Germinal center (tissue), 1 donor: ENCODE results near the gene MPP2.
"Not testable (repeated sequence)": the region's sequence is repeated elsewhere in the genome, so short reads cannot be mapped to it uniquely, and the experiment has no call there.

Experiments used
- DNase-seq: peaks from one replicate; pipeline ENCODE4 v3.0.0; 2012; ENCODE audit warnings: mixed read lengths, low spot score

The MPP2 gene, protein sequence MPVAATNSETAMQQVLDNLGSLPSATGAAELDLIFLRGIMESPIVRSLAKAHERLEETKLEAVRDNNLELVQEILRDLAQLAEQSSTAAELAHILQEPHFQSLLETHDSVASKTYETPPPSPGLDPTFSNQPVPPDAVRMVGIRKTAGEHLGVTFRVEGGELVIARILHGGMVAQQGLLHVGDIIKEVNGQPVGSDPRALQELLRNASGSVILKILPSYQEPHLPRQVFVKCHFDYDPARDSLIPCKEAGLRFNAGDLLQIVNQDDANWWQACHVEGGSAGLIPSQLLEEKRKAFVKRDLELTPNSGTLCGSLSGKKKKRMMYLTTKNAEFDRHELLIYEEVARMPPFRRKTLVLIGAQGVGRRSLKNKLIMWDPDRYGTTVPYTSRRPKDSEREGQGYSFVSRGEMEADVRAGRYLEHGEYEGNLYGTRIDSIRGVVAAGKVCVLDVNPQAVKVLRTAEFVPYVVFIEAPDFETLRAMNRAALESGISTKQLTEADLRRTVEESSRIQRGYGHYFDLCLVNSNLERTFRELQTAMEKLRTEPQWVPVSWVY

DNA sequence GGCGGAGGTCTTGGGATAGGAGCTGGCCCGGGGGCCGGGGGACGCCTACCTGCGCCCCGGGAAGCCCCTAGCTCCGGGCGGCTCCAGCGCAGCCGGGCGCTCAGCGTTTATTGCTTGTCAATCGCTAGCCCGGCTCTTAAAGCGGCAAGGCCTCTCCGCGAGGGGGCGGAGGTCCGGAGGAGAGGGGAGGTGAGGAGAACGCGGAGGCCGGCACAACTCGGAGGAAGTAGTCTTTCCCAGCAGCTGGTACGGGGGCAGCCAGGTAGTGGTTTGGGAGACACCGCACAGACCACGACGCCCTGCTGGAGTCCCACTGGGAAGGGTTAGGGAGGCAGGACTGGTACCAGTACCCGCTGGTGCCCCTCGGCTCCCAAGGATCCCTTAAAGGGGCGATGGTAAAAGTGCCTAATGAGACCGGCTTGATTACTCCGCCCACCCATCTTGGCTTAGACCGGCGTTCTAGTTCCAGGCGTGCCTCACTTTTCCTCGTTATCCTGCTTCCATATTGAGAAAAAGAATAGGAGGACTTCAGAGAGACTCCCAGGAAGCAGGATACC, at the start of gene MPP2:
TSS of gene MPP2 (minus strand) at position 112 of the 557 bp plus-strand sequence. CDS start 3,076 bp downstream, outside the sequence.
- peak; percentile 73 for DNase-seq

DNA sequence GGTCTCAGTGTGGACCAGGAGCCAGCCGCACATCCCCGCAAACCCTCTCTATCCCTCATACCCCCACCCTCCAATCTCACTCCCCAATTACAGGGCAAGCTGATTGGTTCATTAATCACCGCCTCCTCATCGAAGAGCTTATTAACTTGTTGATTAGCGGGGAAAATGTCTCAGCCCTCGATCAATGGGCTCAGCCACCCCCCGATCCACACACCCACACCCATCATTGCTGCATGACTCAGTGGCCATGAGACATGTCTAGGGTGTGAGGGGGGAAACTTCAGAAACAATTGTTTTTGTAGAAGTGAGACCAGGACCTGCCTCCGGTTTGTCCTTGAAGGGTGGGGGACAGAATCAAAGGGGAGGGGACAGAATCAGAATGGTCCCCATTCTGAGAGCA, 48.9 kb upstream of the MPP2 start:
- DNase-seq, result no peak

DNA sequence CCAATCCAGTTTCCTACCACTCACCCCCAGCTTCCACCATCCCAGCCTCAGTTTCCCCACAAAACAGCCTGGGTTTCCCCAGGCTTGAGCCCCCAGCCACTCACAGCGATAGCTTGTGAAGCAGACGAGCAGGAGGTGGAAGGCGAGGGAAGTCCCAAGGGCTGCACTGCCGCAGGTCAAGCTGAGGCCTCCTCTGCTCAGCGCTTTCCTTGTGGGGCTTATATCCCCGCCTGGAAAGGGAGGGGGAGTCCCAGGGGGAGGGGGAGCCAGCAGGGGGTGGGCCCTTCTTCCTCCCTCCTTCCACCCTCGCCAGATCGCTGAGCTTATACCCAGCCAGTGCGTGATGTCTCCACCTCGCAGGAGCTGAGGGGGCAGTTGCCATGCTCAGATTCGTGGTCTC, 46.4 kb upstream of the MPP2 start, which contains the start of gene PYY:
TSS of gene PYY (minus strand) at position 195 of the 400 bp plus-strand sequence. CDS start 457 bp downstream, outside the sequence.
- no peak for DNase-seq

DNA sequence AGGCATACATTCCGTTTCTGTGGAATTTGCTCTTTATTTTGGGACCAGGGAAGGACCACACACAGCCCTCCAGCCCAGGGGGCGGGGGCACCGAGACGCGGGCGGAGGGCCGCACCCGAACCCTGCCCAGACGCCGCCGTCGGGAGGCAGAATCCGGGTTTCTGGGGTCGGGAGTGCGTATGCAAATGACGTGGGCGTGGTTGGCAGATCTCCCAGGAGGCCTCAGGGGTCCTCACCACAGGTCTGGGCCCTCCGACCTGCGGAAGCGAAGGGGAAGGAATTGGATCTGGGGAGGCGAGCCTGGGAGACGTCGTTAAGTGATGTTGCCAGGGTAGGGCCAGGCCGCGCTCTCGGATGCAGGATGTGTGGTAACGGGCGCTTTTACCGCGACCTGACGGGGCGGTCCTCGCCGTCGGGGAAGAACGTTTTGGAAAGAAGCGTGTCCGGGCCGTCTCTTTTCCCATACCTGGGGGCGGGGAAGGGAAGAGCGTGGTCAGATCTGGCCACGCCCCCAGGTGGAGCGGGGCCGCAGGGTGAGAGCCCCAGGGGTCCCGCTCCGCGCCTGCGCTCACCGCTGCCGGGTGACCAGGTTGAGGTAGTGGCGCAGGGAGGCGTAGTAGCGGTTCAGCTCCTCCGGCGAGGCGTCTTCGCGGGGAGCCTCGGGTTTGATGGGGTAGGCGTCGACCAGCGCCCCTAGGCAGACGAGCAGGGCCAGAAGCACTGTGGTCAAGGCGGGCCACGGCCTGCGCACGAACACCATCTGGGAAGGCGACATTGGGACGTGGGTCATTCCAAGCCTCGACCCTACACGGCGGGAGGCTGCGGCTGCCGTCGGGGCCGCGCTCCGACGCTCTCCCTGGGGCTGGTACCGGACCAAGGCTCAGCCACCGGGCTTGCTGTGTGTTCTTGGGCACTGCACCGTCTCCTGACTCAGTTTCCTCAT, 45.7 kb upstream of the MPP2 start:
- peak; percentile 17 for DNase-seq

DNA sequence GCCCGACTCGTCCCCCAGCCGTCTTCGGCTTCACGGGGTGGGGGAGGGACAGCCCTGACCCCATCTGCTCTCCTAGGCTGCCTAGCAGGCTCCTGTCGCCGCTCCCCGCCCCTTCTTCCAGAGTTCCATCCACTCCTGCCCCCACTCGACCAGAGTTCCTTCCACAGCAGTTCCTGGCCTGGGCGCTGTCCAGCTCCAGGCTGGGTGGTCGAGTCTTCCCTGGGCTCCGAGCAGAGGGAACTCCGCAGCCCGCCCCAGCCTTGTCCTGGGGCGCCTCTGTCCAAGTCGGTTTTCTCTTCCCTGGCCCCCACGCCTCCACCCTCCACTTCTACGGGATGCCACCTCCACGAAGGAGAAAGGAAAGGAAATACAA, 45.0 kb upstream of the MPP2 start:
- DNase-seq, result no peak

DNA sequence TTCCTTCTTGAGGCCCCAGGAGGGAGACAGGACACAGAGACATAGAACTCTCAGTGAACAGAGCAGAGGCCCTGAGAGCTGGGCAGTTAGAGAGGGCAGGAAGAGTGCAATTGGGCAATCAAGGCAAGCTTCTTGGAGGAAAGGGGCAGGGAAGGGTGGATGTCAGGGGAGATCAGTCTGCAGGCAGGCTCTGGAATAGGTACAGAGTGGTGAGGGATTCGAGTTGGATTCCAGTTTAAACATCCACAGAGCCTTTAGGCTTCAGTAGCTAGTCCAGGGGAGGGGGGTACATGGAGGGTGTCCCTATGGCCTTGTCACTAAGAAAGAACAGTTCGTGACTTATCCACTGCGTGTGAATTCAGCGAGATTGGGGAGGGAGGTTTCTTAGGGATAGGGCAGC, 44.4 kb upstream of the MPP2 start:
- DNase-seq, result no peak

DNA sequence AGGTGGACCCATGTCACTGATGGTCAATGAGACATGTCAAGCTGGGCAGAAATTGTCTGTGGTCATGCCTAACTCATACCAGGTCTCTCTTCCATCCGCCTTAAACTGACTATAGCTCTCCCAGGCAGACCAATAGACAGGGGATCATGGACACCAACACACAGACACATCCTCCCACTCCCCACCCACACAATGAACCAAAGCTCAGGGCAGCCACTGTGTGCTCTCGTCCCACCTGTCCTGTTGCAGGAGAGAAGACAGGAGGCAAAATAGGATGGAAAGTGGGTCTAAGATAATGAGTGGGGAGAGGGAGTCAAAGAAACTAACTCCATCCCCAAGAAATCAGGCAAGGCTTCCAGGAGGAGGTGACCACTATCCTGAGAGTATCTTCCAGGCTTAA, 43.2 kb upstream of the MPP2 start:
- no peak for DNase-seq

DNA sequence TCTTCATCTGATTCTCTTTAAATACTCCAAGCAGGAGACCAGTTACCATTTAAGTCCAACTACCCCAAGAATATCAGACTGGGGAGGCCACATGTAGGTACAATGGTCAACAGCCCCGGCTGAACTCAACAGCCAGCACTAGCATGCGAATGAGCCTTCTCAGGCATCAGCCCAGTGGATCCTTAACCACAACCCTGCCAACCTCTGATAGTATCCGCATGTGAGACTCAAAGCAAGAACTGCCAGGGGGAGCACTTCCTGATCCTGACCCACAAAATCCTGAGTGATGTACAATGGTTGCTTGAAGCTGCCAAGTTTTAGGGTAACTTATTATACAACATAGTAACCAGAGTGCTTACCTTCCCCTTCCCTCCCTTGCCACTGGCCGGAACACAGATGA, 42.4 kb upstream of the MPP2 start:
- no peak for DNase-seq

DNA sequence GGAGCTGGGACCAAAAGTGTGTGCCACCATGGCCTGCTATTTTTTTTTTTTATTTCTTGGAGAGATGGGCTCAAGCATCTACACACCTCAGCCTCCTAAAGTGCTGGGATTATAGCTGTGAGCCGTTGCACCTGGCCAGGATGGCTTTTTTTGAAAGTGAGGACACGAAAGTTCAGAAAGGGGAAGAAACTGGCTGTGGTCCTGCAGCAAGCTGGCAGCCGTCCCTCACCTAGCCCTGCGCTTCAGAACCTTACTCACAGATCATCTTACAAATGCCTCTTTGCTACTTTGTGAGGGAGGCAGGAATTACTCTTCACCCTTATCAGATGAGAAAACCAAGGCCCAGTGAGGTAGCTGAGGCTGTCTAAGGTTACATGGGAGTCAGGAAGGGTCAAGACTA, 39.4 kb upstream of the MPP2 start:
- DNase-seq, result no peak

DNA sequence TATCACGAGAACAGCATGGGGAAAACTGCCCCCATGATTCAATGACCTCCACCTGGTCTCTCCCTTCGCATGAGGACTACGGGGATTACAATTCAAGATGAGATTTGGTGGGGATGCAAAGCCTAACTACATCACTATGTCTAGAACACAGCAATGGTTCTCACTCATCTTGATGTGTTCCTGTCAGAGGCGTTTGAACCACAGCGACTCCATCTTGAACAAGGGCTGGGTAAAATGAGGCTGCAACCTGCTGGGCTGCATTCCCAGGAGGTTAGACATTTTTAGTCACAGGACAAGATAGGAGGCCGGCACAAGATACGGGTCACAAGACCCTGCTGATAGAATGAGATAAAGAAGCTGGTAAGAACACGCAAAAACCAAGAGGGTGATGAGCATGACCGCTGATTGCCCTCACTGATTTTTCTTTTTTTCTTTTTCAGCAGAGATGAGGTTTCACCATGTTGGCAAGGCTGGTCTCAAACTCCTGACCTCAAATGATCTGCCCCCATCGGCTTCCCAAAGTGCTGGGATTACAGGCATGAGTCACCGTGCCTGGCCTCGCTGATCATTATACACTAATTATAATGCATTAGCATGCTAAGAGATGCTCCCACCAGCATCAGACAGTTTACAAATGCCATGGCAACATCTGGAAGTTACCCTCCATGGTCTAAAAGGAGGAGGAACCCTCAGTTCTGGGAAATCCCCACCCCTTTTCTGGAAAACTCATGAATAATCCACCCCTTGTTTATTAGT, 37.9 kb upstream of the MPP2 start:
- no peak for DNase-seq

DNA sequence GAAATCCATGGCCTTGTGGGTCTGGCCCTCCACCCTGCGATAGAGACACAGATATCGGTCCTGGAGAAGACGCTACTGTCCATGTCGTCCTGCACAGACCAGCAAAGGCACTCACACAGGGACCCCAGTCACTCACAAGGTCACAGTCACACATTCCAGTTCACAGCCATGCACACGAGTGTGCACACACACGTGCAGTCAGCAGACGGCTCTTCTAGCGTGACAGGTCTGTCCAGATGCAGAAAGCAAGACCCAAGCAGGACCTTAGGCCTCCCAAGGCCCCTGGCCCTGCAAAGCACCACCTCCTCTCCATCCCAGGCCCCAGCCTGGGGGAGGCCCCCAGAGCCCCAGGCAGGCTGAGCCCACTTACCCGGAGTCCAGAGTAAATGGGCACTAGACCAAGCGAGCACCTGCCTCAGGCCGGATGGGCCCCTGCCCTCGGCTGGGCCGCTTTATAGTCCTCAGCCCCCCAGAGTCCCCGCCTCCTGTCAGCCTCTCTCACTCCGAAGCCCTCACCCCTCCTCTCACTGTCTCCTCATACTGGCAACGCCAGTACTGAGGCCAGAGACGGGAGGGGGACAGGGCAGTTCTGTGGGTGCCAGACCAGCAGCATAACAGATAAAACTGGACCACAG, 34.8 kb upstream of the MPP2 start, which contains the start of gene PPY:
TSS of gene PPY (minus strand) at position 426 of the 635 bp plus-strand sequence. CDS start 822 bp downstream, outside the sequence.
- no peak for DNase-seq

DNA sequence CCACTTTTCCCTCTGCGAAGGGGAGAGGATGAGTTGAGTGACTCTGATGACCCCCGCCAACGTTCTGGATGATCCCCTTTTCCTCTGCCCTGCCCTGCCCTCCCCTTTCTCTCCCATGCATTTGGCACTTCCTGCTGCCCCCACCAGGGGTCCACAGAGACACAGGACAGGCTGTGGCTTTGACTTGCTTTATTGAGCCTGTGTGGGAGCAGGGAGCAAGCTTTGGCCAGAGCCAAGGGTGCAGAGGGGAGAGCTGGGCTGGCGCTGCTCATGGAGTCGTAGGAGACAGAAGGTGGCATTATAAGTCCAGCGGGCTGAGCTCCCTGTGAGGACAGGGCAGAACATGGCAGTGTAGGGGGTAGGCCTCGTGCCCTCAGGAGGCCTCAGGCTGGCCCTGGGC, 33.3 kb upstream of the MPP2 start:
- no peak for DNase-seq

DNA sequence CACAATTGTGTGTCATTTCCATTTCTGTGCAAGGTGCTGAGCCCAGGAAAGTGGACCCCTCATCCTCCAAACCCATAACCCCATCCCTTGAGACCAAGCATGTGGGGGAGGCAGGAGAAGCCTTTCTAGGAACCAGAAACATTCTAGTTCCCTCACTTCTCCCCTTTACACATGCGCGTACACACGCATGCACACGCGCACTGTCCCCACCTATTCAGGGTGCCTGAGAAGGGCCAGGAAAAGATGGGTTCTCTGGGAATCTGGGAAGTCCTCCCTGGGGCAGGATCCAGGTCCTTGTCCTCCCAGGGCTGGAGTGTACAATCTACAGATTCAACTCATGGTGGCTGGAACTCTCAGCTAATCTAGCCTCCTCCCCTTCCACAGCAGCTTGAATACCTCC, 32.5 kb upstream of the MPP2 start:
- no peak for DNase-seq

DNA sequence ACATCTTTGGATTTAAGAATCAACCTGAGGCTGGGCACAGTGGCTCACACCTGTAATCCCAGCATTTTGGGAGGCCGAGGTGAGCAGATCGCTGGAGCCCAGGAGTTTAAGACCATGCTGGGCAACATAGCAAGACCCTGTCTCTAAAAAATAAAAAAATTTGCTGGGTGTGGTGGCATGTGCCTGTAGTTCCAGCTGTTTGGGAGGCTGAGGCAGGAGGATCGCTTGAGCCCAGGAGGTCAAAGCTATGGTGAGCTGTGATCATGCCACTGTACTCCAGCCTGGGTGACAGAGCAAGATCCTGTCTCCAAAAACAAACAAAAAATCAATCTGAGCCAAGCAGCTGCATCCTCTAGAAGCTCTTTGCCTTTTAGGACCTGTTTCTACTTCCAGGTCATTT, 32.1 kb upstream of the MPP2 start:
- DNase-seq, result not testable (repeated sequence)

DNA sequence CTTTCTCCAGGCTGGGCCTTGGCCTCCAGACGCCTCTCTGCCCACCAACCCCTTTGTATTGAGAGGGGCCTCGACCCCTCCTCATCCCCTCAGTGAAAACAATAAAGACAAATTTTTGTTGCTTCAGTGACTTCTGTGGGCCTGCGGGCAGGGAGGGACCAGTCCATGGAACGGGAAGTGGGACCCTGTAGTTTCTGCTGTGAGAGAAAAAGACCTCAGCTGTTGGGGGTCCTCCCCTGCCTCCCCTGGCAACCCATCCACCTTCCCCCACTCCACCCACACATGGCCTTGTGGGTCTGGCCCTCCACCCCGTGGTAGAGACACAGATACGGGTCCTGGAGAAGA, 31.5 kb upstream of the MPP2 start:
- no peak for DNase-seq

DNA sequence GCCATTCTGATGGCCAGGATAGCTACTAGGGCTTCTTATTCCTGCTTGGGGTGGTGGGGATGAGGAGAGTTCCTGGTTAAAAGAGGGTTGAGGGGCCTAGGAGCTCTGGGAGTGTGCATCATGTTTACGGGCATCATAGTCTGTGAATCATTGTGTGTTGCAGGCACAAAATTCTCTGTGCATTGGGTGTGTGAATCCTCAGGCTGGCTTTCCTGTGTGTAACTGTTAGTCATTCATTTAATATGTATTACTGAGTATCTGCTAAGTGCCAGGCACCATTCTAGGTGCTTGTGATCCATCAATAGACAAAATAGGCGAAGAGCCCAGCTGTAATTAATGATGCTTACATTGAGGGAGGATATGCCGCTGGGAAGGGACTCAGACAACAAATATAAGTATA, 29.1 kb upstream of the MPP2 start:
- no peak for DNase-seq

DNA sequence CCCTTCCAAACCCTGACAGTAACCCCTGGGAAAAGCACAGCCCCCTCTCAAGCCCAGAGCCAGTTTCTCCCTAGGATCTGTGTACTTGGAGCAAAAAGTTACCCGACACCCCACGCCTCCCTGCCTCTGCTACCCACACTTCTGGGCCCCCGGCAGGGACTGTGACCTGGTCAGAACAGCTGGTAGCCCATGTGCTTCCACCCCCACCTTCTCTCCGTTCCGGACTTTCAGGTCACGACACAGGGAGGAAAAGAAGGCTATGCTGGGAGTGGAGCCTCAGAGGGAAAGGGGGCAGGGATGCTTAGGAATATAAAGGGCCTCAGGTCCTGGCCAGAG, 28.6 kb upstream of the MPP2 start:
- DNase-seq, result no peak

DNA sequence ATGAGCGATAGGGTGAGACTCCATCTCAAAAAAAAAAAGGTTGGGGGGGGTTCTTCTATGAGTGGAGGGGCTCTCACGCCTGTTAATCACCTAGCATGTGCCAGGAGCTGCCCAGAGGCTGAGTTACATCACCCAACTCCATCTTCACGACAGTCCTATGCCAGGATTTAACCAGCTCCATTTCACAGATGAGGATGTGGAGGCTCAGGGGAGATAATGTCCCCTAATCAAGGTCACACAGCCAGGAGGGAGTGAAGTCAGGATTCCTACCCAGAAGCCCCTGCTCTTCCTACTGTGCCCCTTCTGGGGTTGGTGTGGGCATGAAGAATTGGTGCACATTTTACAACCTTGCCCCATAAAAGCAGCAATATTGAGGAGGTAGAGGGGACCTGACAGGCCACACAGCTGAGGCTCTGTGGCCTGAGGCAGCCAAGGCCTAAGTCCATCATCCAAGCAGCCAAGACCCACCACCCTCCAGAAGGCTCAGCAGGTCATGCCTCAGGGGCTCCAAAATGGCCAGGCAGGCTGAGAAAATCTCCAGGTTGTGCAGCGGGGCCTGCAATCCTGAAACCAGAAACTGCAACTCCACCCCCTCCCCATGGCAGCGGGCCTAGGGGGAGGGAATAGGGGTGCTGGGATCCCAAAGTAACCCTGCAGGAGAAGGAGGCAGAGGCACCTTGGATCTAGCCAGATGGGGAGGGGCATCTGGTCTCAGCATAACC, 28.0 kb upstream of the MPP2 start:
- DNase-seq, result no peak

DNA sequence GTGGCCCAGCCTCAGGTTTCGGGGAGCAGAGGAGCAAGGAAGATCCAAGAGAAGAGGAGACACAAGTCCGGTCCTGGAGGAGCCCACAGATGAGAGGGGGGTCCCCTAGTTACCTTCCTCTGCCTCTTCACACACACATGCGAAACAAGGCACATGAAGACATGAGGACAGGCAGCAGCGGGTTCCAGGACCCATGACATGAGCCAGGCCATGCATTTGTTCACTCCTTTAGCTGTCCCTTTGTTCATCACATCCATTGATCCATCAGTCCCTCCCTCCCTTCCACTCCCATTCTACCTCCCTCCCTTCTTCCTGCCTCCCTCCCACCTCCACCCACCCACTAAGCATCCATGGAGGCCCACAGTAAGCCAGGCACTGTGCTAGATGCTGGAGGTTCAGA, 25.6 kb upstream of the MPP2 start:
- no peak for DNase-seq

DNA sequence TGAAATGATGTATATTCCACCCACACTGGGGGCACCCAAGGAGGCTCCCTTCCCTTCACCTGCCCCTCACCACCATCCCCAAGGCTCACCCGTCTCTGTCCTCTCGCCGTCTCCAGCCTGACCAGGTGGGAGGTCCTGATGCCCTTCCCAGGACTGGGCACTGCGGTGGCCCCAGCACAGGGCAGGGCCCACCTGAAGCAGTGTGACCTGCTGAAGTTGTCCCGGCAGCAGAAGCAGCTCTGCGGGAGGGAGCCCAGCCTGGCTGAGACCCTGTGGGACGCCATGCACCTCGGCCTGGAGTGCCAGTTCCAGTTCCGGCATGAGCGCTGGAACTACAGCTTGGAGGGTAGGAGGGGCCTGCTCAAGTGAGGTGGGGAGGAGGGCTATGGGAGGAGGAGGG, 25.0 kb upstream of the MPP2 start:
- DNase-seq, result no peak
